Retinal pigment epithelial cell (primary cell): ENCODE results near the gene TMEM132A.

ENCODE experiments used
- DNase-seq: peaks from one replicate; pipeline ENCODE4 v3.0.0-alpha.2; 2010; ENCODE audit warnings: low read depth
- H3K4me3 ChIP-seq: 2 replicates; pipeline ENCODE4 v1.5.1; 2011; ENCODE audit warnings: mild to moderate bottlenecking, low read length, control low read depth, moderate library complexity
- TF ChIP-seq, protein P1 (sequence below): conservative IDR thresholded peaks from 2 replicates; pipeline ENCODE4 v1.5.1; 2011; ENCODE audit warnings: low read depth, low read length, control low read depth, inconsistent platforms

Gene TMEM132A

DNA sequence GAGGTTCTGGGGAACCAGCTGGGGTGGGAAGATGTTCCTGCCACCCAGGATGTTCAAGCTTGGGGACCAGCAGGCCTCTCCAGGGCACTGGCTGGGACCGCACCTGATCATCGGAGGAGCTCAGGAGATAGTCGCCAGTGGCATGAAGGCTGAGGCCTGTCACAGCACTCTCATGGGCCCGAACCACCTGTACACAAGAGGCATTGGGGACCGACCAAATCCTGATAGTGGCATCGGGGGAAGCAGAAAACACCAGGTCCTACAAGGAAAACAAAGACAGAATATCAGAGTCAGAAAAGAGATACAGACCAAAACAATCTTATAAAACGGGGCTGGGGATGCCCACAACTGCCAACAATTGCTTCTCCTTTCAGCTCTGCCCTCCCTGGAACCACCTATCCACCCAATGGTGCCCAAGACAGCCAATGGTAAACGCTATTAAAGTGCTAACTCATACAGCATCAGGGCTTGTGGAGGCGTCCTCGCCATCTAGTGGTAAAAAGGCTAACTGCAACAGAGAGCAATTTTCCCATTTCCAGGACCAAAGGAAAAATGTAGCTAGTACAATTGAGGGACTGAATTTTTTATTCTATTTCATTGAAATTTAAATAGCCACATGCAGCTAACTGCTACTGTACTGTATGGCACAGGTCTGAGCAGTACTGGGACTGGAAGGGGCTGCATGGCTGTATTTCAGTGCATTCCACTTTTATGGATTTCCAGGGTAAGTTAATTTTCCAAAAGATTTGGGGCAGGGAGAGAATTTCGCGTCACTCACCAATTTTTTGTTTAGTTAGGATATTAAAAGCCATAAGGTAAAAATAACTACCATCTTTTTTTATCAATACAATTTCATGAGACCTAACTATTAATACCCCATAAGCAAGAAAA lies 25.0 kb upstream of the TMEM132A start:
- TF ChIP-seq, protein P1, sequence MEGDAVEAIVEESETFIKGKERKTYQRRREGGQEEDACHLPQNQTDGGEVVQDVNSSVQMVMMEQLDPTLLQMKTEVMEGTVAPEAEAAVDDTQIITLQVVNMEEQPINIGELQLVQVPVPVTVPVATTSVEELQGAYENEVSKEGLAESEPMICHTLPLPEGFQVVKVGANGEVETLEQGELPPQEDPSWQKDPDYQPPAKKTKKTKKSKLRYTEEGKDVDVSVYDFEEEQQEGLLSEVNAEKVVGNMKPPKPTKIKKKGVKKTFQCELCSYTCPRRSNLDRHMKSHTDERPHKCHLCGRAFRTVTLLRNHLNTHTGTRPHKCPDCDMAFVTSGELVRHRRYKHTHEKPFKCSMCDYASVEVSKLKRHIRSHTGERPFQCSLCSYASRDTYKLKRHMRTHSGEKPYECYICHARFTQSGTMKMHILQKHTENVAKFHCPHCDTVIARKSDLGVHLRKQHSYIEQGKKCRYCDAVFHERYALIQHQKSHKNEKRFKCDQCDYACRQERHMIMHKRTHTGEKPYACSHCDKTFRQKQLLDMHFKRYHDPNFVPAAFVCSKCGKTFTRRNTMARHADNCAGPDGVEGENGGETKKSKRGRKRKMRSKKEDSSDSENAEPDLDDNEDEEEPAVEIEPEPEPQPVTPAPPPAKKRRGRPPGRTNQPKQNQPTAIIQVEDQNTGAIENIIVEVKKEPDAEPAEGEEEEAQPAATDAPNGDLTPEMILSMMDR = peak; percentile 99

DNA sequence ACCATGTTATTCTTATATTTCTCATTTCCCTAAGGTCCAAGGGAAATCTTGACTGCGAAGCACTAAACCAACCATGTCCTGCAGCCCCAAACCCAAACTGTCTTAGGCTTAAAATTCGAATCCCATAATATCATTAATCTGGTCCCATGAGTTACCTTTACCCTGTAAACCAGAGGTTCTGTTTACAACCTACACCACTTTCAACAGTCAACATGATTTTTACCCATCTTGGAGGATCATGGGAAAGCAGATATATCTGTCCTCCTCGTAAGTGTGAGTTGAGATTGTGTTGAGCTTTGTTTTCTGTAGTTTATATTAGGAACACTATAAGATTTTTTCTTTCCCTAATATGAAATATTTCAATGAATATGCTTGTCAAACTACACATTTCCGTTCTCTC lies 24.3 kb upstream of the TMEM132A start:
- DNase-seq = no peak
- H3K4me3 ChIP-seq = no peak overlapping the region
- TF ChIP-seq, protein P1 = no peak

More for the DNA sequence above, 25.0 kb upstream of the TMEM132A start:
- H3K4me3 ChIP-seq = no peak overlapping the region
- no peak for DNase-seq

DNA sequence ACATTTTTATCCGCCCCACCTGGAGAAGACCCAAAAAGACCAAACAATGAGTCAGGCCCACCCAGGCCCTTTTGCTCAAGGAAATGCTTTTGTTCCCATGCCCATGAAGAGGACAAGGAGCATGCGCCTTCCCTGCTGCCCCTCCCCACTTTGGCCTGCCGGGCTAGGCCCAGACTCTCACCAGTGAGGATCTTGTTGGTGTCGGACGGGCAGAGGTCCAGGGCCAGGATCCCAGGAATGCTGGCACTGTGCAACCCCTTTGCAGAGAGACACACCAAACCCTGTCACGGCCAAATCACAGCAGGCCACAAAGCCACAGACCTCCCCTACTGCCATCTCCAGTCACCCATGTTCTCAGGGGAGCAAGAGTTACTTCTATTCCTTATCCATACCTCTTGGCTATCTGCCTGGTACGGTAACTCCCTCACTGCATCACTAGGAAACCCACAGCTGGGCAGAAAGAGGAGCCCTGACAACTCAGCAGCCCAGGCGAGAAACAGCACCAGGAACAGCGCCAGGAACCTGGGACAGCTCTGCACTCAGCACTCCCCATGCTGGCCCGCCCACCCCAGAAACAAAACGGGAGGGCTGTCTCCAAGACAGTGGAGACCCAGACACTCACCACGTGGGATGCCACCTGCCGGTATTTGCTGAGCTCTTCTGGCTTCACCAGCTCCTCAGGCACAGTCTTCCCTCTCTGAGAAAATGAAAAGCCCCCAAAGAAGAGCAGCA lies 23.4 kb upstream of the TMEM132A start:
- H3K4me3 ChIP-seq = no peak overlapping the region
- TF ChIP-seq, protein P1 = no peak
- DNase-seq = no peak

DNA sequence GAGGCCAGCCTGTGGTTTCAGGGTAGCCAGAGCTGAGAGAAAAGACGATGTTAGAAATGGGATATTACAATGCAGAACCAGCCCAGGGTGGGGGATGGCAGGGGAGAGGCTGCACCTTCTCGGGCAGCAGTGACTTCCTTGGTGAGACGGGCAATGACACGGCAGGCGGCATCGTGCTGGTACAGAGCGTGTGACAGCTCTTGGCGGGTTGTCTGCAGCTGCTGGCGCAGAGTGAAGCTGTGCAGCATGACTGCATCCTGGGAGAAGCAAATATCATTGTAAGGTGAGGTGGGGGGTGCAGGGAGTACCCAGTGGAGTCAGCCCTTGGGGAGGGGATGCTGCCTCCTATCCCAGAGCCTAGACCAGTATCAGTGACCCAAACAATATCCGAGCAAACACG lies 21.6 kb upstream of the TMEM132A start:
- DNase-seq = no peak
- TF ChIP-seq, protein P1 = no peak
- H3K4me3 ChIP-seq = no peak overlapping the region

DNA sequence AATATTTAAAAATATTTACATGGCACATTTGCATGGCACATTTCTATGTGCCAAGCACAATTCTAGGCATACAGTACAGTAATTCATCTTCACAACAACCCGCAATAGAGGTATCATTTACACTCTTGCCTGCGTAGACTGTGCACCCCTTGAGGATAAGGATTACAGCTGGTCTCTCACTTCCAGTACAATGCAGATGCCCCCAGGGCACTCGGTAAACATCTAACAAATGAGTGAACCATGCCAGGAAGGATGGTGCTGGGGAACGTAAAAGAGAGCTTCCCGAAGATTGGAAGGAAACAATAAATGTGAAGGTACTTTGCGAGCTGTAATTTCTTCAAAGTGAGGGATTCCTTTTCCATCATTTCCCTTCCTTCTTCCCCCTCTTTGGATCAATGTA lies 19.2 kb upstream of the TMEM132A start:
- TF ChIP-seq, protein P1 = no peak
- peak overlapping the region; percentile 93 for H3K4me3 ChIP-seq
- no peak for DNase-seq

DNA sequence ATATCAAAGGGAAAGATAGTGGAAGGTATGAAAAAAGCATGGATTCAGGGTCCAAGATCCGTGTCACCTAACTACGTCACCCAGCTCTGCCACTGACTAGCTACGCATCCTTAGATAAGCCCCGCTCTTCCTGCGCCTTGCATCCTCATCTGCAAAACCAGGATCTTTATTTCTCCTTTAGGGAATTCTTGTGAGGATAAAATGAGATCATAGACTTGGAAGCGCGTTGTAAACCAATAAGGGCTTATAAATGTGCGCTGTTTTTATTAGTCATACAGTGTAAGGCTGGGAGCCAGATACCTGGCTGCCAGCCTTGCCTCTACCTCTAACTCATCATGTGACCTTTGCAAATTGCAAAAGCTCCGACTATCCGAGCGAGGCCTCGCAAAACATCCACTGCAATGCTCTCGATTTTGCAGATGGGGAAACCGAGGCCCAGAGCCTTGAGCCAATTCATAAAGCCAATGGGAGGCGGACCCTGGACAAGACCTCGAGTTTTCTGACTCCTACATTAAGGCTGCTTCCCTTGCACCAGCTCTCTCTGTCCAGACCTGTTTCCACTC lies 18.6 kb upstream of the TMEM132A start:
- no peak for DNase-seq
- H3K4me3 ChIP-seq = peak overlapping the region; percentile 93
- TF ChIP-seq, protein P1 = no peak
